NCI-H1048 (cell line): Measurements from ENCODE around the gene KCNC4.

ENCODE experiments used
- DNase-seq: peaks from one replicate; lab custom pipeline; 2025; lab: John Stamatoyannopoulos, UW

KCNC4 gene

GRCh38 chr1:110258734-110259133 lies 48.6 kb downstream of the KCNC4 start:
- no peak for DNase-seq

GRCh38 chr1:110259770-110260169 lies 49.7 kb downstream of the KCNC4 start:
- no peak for DNase-seq
